Adrenal gland (tissue), 12 donors: ENCODE measurements around the gene LDAH. TPM values are rescaled to one million over a fixed set of nuclear protein-coding genes. Genes with fewer than 3 reads are reported as not detected.
A peak's percentile ranks its signal among the peaks of the same experiment; 100 is the strongest.

Experiments
- DNase-seq, 7 donors: peaks; one replicate each; pipeline ENCODE4 v3.0.0-alpha.2; 2019 to 2020
- H3K27ac ChIP-seq, 5 donors: fragments of 200-600 bp; sonication (generic) in 4 of 5; 1 replicate in 3 of 5; 2 replicates in 2 of 5; pipeline versions ENCODE4 v1.5.1 to v1.8.0; 2016 to 2020; ENCODE audit warnings: mild to moderate bottlenecking in 1 of 5
- H3K27me3 ChIP-seq: fragments of 200-600 bp; 2 replicates; pipeline ENCODE4 v1.8.0; 2021
- H3K36me3 ChIP-seq, 2 donors: fragments of 200-600 bp; replicated peaks in 1 of 2; 1 replicate in 1 of 2; 2 replicates in 1 of 2; pipeline versions ENCODE4 v1.5.1 to v1.8.0; 2018 to 2022
- H3K4me1 ChIP-seq, 2 donors: fragments of 200-600 bp; replicated peaks in 1 of 2; 1 replicate in 1 of 2; 2 replicates in 1 of 2; pipeline versions ENCODE4 v1.5.1 to v1.8.0; 2018 to 2021
- H3K4me3 ChIP-seq, 4 donors: fragments of 200-600 bp; sonication (generic) in 3 of 4; one replicate each; pipeline ENCODE4 v1.5.1; 2016 to 2018
- H3K9me3 ChIP-seq, 3 donors: fragments of 200-600 bp; sonication (generic) in 1 of 3; replicated peaks in 1 of 3; 1 replicate in 2 of 3; 2 replicates in 1 of 3; pipeline versions ENCODE4 v1.5.1 to v1.8.0; 2016 to 2021
- POLR2A ChIP-seq, 2 donors: fragments of 450-650 bp; IDR thresholded peaks; one replicate each; pipeline ENCODE4 v1.6.1; 2017; ENCODE audit warnings: antibody characterized with exemption in 2 of 2, mild to moderate bottlenecking in 2 of 2, moderate library complexity in 1 of 2
- WGBS, 4 donors: extraction: QIAGEN DNeasy Blood & Tissue Kit in 2 of 4; methylation state at CpG; one replicate each; pipeline versions ENCODE4 v1.1.5 to v1.1.7; 2013 to 2017; 5-methylcytosine and 5-hydroxymethylcytosine counted together
- intact Hi-C, 2 donors: fragments of 100-400 bp; cut with DNase I; formaldehyde crosslinking; loops; one replicate each; pipeline versions ENCODE4 v1.14.1 to v1.15.0; 2022 to 2023
- polyA plus RNA-seq, 3 donors: library from polyadenylated mRNA; stranded (reverse); fragments of 200-250 nt in 2 of 3; fragments of 350-450 nt in 1 of 3; fragmentation: Illumina TruSeq in 1 of 3; extraction: RNeasy Lipid Tissue Mini Kit (QIAGEN cat#74804) in 1 of 3; gene quantifications; one replicate each; pipeline ENCODE4 v1.2.3, GENCODE V29; 2013 to 2014
- total RNA-seq, 9 donors: library from RNA; depleted of rRNA in 4 of 9; stranded (reverse); fragments of >200 nt in 4 of 9; fragments of 120-200 nt in 1 of 9; fragmentation: NEBNext Ultra II Directional in 1 of 9; extraction: Animal tissue kit (Norgen Biotek cat#: 25700) in 1 of 9; gene quantifications; one replicate each; pipeline versions ENCODE4 v1.1.0 to v1.2.4, GENCODE V29; 2013 to 2023
- TF ChIP-seq, protein P1 (sequence below), 6 experiments: fragments of 450-650 bp in 4 of 6; fragments of 200-600 bp in 2 of 6; sonication (generic) in 1 of 6; IDR thresholded peaks; 1 replicate in 5 of 6; 2 replicates in 1 of 6; pipeline versions ENCODE4 v1.5.1 to v1.8.0; 2016 to 2021; ENCODE audit warnings: antibody characterized with exemption in 6 of 6, mild to moderate bottlenecking in 2 of 6, moderate library complexity in 1 of 6
- donor health status: healthy with polysubstance abuse.
- donor health status: Bipolar disorder and iron deficiency.
- donor health status: DM: yes; HTN: yes; CAD: no.
- donor health status: DM: no; HTN: no; CAD: no.
- donor health status: DM: no; HTN: no; CAD: no.
- donor health status: DM: yes; HTN: yes; CAD: no.

The LDAH gene
- total and polyA plus RNA-seq, 12 donors, result 7.0 to 64.9 (median 31.5) TPM

DNA sequence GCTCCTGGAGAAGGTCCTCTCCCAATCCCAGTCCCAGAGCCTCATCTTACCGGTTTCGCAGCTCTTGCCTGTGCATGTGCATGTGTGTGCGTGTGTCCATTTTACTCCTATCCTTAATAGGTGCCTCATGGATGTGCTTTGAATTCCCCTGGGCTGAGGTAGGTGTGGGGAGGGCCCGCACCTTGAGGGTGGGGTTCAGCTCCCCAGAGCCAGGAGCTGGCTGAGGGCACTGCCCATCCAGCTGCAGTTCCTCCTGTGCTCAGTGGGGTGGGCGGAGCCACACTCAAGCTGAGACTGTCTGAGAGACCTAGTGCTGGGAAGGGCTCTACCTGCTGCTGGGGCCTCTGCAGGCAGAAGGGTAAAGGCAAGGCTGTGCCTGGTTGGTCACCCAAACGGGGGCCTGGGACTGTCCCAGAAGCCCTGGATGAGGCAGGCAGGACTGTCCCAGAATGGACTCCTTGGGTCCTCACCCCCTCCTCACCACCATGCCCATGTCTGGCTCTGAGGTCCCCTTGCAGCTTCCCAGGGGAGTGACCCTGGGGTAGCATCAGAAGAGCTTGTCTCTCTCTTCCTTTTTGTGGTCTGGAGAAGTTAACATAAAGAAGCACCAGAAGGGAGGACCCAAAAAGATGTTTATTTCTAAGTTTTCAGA lies 147.1 kb downstream of the LDAH start:
- no peak overlapping the region for H3K4me3 ChIP-seq
- TF ChIP-seq POLR2A (IDR thresholded peaks at IDR 0.05), result no peak
- TF ChIP-seq, protein P1, sequence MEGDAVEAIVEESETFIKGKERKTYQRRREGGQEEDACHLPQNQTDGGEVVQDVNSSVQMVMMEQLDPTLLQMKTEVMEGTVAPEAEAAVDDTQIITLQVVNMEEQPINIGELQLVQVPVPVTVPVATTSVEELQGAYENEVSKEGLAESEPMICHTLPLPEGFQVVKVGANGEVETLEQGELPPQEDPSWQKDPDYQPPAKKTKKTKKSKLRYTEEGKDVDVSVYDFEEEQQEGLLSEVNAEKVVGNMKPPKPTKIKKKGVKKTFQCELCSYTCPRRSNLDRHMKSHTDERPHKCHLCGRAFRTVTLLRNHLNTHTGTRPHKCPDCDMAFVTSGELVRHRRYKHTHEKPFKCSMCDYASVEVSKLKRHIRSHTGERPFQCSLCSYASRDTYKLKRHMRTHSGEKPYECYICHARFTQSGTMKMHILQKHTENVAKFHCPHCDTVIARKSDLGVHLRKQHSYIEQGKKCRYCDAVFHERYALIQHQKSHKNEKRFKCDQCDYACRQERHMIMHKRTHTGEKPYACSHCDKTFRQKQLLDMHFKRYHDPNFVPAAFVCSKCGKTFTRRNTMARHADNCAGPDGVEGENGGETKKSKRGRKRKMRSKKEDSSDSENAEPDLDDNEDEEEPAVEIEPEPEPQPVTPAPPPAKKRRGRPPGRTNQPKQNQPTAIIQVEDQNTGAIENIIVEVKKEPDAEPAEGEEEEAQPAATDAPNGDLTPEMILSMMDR (IDR thresholded peaks at IDR 0.05), result no peak
- no peaks in the 10 kb centered on the region for H3K36me3 ChIP-seq
- H3K27me3 ChIP-seq, result peaks cover 17% of the 10 kb centered on the region
- DNase-seq, result no peak
- H3K27ac ChIP-seq, result peak overlapping the region in 1 of 5 donors; percentile 73
- intact Hi-C loops, result no loop called here
- WGBS, 4 donors, result 79 to 85% (median 83%) methylated on average over 4 to 6 of the region's 6 CpGs
- H3K4me1 ChIP-seq, result peaks cover 6 to 9% of the 10 kb centered on the region in 2 donors
- no peaks in the 10 kb centered on the region for H3K9me3 ChIP-seq

DNA sequence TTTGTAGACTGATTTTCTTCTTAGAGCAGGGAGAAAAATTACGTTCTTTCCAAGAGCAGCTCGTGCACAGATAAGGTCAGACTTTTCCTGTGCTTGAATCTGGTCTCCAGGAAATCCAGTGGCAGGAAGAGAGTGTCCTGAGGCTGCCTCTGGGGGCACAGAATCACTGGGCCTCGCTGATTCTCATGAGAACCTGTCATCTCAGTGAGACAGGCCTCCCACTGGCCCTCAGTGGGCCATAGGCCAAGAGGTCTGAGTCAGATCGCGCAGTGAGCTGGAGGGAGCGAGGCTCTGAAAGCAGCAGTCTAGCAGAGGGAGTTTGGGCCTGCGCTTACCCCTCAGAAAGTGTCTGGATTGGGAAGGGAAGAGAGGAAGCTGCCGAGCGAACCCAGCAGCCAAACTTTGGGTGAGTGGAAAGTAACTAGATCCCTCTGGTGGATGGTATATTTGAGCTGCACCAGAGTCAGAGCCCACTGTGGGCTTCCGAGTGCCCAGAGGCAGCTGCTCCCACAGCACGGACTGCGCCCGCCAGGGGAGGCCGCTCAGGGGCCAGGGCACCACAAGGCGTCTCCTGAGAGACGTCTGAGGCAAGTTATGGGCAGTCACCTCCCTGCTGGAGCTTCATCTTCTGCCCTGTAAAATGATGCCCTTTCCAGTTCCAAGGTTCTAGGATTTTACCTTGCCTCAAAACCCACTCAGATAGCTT lies 147.8 kb downstream of the LDAH start:
- H3K4me3 ChIP-seq, result no peak overlapping the region
- H3K36me3 ChIP-seq, result no peaks in the 10 kb centered on the region
- intact Hi-C loops, result no loop called here
- TF ChIP-seq POLR2A (IDR thresholded peaks at IDR 0.05), result no peak
- TF ChIP-seq, protein P1 (IDR thresholded peaks at IDR 0.05), result peak in 1 of 6 experiments; percentile 18
- WGBS, 4 donors, result 25 to 37% (median 34%) methylated on average over 15 to 16 of the region's 16 CpGs
- peak; percentile 64 to 87 (median 78) for DNase-seq
- H3K27ac ChIP-seq, result peak overlapping the region in 1 of 5 donors; percentile 73
- peaks cover 24% of the 10 kb centered on the region for H3K27me3 ChIP-seq
- no peaks in the 10 kb centered on the region for H3K9me3 ChIP-seq
- H3K4me1 ChIP-seq, result peaks cover 6 to 9% of the 10 kb centered on the region in 2 donors

DNA sequence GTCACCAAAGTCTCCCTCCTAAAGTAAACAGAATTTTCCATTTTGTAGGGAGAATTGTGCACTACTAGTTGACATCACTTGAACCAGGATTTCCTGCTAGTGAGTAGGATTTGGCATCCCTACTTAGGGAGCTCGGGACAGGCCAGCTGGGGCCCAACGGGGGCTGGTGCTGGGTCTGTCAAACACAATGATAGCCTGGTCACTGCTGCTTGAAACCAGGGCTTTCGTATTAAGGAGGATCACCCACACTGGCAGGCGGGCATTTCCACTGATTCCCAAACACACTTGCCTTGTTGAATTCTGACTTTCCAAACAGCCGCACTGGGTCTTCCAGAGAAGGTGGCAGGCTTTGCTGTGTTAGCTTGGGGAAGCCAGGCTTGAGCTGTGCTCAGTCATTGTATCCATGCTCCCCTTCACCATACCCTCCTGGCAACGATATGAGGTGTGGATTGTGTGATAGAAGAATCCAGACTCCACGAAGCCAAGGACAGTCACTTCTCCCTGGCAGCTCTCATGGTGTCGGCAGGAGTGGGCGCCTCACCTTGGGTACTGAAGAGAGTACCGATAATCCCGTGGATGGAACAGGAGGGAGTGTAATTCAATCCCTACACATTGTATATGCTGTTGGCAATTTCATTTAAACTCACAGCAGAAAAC lies 148.5 kb downstream of the LDAH start:
- no peaks in the 10 kb centered on the region for H3K9me3 ChIP-seq
- H3K27ac ChIP-seq, result peak overlapping the region in 1 of 5 donors; percentile 73
- H3K27me3 ChIP-seq, result peaks cover 31% of the 10 kb centered on the region
- TF ChIP-seq POLR2A (IDR thresholded peaks at IDR 0.05), result no peak
- TF ChIP-seq, protein P1 (IDR thresholded peaks at IDR 0.05), result no peak
- 40 to 69% (median 59%) methylated on average over 8 to 11 of the region's 11 CpGs for WGBS, 4 donors
- no peak overlapping the region for H3K4me3 ChIP-seq
- DNase-seq, result no peak
- intact Hi-C loops, result no loop called here
- no peaks in the 10 kb centered on the region for H3K36me3 ChIP-seq
- H3K4me1 ChIP-seq, result peaks cover 6 to 9% of the 10 kb centered on the region in 2 donors

DNA sequence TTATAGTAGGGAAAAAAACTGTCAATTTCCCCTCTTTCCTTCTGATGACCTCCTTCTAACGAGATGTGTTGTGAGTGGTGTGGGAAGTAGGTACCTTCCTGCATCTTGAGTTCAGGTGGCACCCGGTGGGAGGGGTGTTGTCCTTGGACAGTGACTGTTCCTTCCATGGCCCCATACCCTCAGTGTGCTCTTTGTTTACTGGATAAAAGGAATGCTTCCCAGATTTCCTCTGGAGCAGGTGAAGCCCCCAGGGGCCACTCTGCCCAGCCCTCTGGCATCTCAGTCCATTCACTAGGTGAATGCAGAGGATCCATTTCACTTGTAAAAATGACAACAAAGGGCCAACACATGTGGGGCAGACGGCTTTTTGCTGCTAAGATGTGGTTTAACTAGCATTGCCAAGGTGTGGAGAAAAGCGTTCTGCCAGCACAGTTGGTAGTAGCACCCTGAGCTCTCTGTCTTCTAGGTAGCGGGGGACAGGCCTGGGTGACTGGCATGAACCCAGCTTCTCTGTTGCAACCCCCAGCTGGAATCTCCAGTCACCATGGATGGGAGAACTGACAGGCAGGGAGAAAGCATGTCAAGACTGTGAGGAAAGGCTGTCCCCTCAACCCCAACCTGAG lies 149.1 kb downstream of the LDAH start:
- Histone ChIP-seq H3K36me3 (no peaks in the 10 kb centered on the region), H3K27ac (peak overlapping the region in 1 of 5 donors; percentile 73), H3K4me3 (no peak overlapping the region), H3K4me1 (peaks cover 6 to 9% of the 10 kb centered on the region in 2 donors), H3K9me3 (no peaks in the 10 kb centered on the region), H3K27me3 (peaks cover 38% of the 10 kb centered on the region)
- no peak for DNase-seq
- WGBS, 4 donors, result 74 to 83% (median 81%) methylated on average over 3 to 5 of the region's 5 CpGs
- TF ChIP-seq, protein P1 (IDR thresholded peaks at IDR 0.05), result no peak
- TF ChIP-seq POLR2A (IDR thresholded peaks at IDR 0.05), result no peak
- intact Hi-C loops, result no loop called here
